Activated naive CD4-positive, alpha-beta T cell treated with anti-CD3 and anti-CD28 coated beads, Interleukin-2, amount 50 U/mL, for 16 hours (primary cell): ENCODE results near the gene GAA.
"Not testable (repeated sequence)": the region's sequence is repeated elsewhere in the genome, so short reads cannot be mapped to it uniquely, and the experiment has no call there.

ENCODE experiments used
- DNase-seq: peaks from one replicate; pipeline ENCODE4 v3.0.0-alpha.2; 2020

Gene GAA

DNA sequence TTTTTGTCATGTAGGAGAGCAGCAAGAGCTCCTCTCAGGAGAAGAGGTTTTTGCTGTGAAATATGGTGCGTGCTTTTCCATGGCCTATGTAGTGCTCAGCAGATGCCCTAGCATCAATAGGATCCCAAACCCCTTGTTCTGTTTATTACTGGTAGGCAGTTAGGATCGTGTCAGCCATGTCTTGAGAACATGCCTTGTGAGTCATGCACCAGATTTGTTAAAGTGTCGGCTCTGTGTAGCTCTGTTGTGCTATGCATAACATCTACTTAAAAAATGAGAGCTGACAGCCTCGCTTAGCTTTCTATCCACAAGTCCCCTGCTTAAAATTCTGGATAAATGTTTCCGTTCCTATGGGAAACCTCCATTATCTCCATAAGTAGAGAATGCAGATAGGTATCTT, 50.0 kb downstream of the GAA start:
- no peak for DNase-seq

DNA sequence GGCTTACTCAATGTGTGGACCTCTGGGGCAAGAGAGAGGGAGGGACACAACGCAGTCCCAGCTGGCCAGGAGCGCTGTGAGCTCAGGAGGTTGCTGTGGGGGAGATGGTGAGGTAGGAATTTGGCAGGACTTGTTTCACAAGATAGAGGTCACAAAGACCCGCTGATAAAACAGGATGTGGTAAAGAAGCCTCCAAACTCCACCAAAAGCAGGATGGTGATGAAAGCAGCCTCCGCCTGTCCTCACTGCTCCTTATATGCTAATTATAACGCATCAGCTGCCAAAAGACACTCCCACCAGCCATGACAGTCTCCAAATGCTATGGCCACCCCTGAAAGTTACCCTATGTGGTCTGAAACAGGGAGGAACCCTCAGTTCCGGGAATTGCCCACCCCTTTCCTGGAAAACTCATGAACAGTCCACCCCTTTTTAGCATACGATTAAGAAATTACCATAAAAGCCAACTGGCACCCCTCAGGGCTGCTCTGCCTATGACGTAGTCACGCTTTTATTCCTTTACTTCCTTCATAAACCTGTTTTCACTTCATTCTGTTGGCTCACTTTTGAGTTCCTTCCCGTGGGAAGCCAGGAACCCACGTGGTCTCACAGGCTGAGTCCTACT, 50.8 kb downstream of the GAA start:
- no peak for DNase-seq

DNA sequence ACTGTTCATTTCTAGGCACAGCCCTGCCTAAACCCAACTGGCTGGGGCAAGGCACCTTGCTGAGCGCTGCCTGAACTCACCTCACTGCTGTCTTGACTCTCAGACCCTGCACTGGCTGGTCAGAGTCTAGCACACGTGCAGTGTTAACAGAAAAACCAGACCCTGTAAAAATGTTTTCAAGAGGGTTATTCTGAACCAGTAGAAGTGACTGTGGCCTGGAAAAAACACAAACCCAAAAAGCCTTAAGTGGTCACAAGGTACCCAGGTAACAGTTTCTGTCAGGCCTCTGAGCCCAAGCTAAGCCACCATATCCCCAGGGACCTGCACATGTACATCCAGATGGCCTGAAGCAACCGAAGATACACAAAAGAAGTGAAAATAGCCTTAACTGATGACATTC, 51.6 kb downstream of the GAA start:
- no peak for DNase-seq

DNA sequence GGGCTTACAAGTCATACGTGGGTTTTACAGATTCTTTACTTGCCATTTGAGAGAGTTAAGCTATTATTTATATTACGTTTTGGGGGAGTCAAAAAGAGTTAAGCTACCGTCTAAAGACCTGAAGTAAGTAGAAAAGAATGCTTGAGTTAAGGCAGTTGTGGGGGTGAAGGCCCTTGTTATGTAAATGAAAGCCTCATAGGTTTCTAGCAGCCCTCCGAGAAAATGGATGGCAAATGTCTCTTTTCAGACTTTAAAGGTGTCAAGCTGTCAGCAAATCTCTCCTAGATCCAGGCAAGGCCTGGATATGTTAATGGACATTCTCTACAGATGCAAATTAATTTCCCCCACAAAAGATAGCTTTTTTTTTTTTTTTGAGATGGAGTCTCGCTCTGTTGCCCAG, 52.8 kb downstream of the GAA start:
- no peak for DNase-seq

DNA sequence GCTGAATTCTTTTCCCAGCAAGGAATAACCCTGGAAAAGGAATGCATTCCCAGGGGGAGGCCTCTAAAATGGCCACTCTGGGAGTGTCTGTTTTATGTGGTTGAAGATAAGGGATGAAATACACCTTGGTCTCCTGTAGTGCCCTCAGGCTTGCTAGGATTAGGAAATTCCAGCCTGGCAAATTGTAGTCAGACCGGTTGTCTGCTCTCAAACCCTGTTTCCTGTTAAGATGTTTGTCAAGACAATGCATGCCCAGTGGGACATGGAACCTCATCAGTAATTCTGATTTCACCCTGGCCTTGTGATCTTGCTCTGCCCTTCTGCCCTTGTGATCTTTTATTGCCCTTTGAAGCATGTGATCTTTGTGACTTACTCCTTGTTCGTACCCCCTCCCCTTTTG, 54.2 kb downstream of the GAA start:
- DNase-seq = not testable (repeated sequence)

DNA sequence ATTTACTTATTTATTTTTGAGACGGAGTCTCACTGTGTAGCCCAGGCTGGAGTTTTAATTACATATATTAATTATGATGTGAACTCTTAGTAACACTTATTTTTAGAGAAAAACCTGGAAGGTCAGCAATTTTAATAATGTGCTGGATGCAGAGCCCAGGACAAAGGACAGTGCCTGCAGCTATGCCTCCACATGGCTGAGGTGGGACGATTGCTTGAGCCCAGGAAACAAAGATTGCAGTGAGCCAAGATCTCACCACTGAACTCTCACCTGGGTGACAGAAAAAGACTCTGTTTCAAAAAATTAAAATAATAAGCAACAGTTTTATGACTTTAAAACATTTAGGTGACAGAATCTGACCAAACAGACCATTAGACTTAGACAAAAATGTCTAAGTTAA, 57.5 kb downstream of the GAA start:
- no peak for DNase-seq

DNA sequence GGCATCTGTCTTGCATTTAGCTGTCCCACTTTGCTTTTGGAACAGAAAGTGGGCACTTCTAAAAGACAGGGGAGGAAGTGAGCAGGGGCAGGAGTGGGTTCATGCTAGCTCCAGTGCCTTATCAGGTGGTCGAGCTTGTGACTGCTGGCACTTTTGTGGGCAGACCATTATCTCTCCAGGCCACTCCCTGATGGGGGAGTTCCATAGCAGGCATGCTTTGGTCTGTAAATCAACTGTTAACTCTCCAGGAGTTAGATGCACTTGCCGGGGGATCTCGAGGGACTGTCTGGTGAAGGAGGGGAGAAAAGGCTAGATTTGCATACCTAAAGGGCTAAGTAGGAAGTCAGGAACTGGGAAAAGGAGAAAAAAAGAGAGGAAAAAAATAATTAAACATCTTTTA, 59.2 kb downstream of the GAA start:
- no peak for DNase-seq

DNA sequence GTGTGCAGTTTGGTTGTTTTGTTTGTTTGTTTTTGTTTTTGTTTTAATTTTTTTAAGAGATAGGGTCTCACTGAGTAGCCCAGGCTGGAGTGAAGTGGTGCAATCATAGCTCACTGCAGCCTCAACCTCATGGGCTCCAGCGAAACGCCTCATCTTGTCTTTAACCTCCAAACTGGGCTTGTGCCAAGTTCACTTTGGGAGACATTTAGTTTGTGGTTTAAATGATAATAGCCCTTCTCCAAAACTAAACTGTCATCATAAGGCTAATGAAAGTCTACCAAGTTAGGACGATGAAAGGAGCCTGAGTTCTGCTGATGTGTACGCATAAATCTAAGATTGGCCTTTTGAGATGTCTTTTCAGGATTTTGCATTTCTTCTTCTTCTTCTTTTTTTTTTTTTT, 62.0 kb downstream of the GAA start:
- no peak for DNase-seq

DNA sequence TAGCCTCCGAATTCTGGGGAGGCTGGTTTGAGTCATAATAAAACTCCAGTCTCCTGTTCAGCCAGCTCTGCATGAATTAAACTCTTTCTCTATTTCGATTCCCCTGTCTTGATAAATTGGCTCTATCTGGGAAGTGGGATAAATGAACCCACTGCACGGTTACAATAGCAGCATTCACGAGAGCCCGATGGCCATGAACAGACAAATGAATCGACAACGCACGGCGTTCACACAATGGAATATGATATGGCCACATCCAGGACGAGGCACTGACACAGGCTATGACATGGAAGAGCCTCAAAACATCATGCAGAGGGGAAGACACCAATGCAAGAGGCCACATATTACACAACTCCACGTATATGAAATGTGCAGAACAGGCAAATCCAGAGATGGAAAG, 62.8 kb downstream of the GAA start:
- no peak for DNase-seq

DNA sequence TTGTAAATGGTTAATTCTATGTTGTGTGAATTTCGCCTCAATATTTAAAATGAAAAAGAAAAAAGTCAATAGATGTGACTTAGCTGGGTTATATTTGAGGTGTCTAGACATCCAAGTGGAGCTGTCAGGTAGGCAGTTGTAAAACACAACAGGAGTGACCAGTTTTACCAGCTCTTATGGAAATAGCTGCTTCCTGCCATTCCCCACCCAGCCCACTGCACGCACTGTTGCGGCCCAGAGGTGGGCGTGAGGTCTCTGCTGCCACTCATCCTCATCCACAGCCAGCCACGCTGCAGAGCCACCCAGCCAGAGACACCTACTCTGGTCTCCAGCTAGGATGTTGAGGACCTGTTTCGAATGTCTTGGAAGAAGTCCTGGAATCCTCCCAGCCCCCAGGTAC, 65.1 kb downstream of the GAA start:
- no peak for DNase-seq

DNA sequence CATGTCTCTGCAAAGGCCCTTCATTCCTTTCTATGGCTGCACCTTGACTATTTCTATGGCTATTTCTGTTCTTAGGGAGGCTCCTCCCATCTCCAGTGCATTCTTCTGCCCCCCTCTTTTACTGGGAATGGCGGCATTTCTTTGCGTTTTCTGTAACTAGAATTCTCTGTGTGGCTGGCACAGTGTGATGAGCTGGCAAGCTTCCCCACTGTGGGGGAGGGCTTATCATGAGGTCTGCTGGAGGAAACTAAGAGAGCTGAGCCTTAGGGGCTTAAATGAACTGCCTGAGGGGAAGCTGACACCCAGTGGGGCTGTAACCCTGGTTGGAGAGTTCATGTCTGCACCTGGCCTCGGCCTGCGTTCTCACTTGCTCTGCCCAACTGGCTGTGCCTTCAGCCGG, 67.0 kb downstream of the GAA start:
- DNase-seq = no peak

DNA sequence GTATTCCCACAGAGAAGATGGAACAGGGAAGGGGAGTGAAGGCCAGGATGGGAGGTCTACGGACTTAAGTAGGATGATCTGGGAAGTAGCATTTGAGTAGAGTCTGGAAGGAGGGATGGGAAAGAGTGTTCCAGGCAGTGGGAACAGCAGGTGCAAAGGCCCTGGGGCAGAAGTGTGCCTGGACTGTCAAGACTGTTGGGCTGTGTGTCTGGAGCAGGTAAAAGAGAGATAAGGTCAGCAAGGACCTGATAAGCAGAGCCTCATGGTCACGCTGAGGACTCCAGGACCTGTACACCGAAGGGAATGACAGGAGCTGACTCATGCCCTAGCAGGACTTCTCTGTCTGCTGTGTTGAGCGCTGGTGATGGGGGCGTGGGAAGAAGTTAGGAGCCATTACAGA, 67.7 kb downstream of the GAA start:
- no peak for DNase-seq
